ENCODE results near the gene ERN1. TPM values are rescaled to one million over a fixed set of nuclear protein-coding genes. Genes with fewer than 3 reads are reported as not detected.
A peak's percentile ranks its signal among the peaks of the same experiment; 100 is the strongest.
"Not testable (repeated sequence)": the region's sequence is repeated elsewhere in the genome, so short reads cannot be mapped to it uniquely, and the experiment has no call there.

The ERN1 gene
- polyA plus RNA-seq, 3 donors from 2014 or later: 30.7 to 52.9 (median 31.3) TPM

GRCh38 chr17:64020056-64020766 is 109.7 kb downstream of the ERN1 start, which contains the start of gene ICAM2:
Gene ICAM2, minus strand, starts transcription at chr17:64020633. Its CDS starts 13,942 bp downstream, at chr17:64006691.
- peaks cover 0 to 2% (median 0%) of the 10 kb centered on the region in 3 donors for H3K36me3 Mint-ChIP-seq
- H3K4me3 Mint-ChIP-seq: peak within 1 kb of the TSS; percentile 90 to 100 (median 95)
- H3K27me3 Mint-ChIP-seq (ENCODE audit: low read depth in 3 of 3): peaks cover 25 to 37% (median 26%) of the 10 kb centered on the region in 3 donors
- H3K4me1 Mint-ChIP-seq: peaks cover 80 to 89% of the 10 kb centered on the region in 2 donors
- no peaks in the 10 kb centered on the region for H3K9me3 Mint-ChIP-seq
- DNase-seq: peak; percentile 97 to 98 (median 97)
- H3K27ac Mint-ChIP-seq: peak within 1 kb of the TSS; percentile 98 to 100 (median 100)

GRCh38 chr17:64019551-64019961 is 110.4 kb downstream of the ERN1 start:
- peak in 1 of 3 donors; percentile 30 for DNase-seq
- H3K27me3 Mint-ChIP-seq (ENCODE audit: low read depth in 3 of 3): peaks cover 24 to 31% (median 26%) of the 10 kb centered on the region in 3 donors
- peak overlapping the region; percentile 98 to 100 (median 100) for H3K27ac Mint-ChIP-seq
- H3K36me3 Mint-ChIP-seq, H3K9me3 Mint-ChIP-seq: not testable (repeated sequence)
- peaks cover 78 to 89% of the 10 kb centered on the region in 2 donors for H3K4me1 Mint-ChIP-seq
- H3K4me3 Mint-ChIP-seq: peak overlapping the region; percentile 90 to 100 (median 95)

GRCh38 chr17:64017381-64017980 is 112.5 kb downstream of the ERN1 start:
- Mint-ChIP-seq H3K27me3 (ENCODE audit: low read depth in 3 of 3) (peaks cover 18 to 26% (median 22%) of the 10 kb centered on the region in 3 donors), H3K4me1 (peaks cover 77 to 89% of the 10 kb centered on the region in 2 donors), H3K27ac (peak overlapping the region; percentile 98 to 100 (median 100)), H3K4me3 (peak overlapping the region; percentile 90 to 100 (median 95)), H3K9me3 (no peaks in the 10 kb centered on the region), H3K36me3 (peaks cover 0 to 4% (median 2%) of the 10 kb centered on the region in 3 donors)
- peak; percentile 16 to 37 (median 36) for DNase-seq

GRCh38 chr17:64016974-64017373 is 113.0 kb downstream of the ERN1 start:
- peaks cover 75 to 89% of the 10 kb centered on the region in 2 donors for H3K4me1 Mint-ChIP-seq
- DNase-seq: no peak
- H3K27ac Mint-ChIP-seq: peak overlapping the region; percentile 98 to 100 (median 100)
- H3K9me3 Mint-ChIP-seq: no peaks in the 10 kb centered on the region
- H3K4me3 Mint-ChIP-seq: peak overlapping the region; percentile 86 to 97 (median 89)
- H3K27me3 Mint-ChIP-seq (ENCODE audit: low read depth in 3 of 3): peaks cover 17 to 26% (median 17%) of the 10 kb centered on the region in 3 donors
- H3K36me3 Mint-ChIP-seq: peaks cover under 1 to 5% (median 4%) of the 10 kb centered on the region in 3 donors

- H3K27ac Mint-ChIP-seq: peak overlapping the region; percentile 98 to 100 (median 100)
- peaks cover 75 to 89% of the 10 kb centered on the region in 2 donors for H3K4me1 Mint-ChIP-seq
- peak in 2 of 3 donors; percentile 25 to 39 for DNase-seq
- peaks cover 16 to 26% (median 17%) of the 10 kb centered on the region in 3 donors for H3K27me3 Mint-ChIP-seq (ENCODE audit: low read depth in 3 of 3)
- no peaks in the 10 kb centered on the region for H3K9me3 Mint-ChIP-seq
- H3K4me3 Mint-ChIP-seq: peak overlapping the region; percentile 86 to 97 (median 89)
- H3K36me3 Mint-ChIP-seq: peaks cover 5 to 11% (median 11%) of the 10 kb centered on the region in 3 donors
These were observed 113.6 kb downstream of the ERN1 start for GRCh38 chr17:64016231-64016784.

- Mint-ChIP-seq H3K9me3 (no peaks in the 10 kb centered on the region), H3K27ac (peak overlapping the region; percentile 98 to 100 (median 100)), H3K36me3 (peaks cover 5 to 15% (median 12%) of the 10 kb centered on the region in 3 donors), H3K27me3 (ENCODE audit: low read depth in 3 of 3) (peaks cover 8 to 17% (median 9%) of the 10 kb centered on the region in 3 donors), H3K4me3 (peak overlapping the region; percentile 80 to 97 (median 89)), H3K4me1 (peaks cover 75 to 91% of the 10 kb centered on the region in 2 donors)
- DNase-seq: no peak
These were observed 114.5 kb downstream of the ERN1 start for GRCh38 chr17:64015447-64015846.

GRCh38 chr17:64009571-64010402 is 120.2 kb downstream of the ERN1 start:
- Mint-ChIP-seq H3K4me3 (peak overlapping the region in 1 of 5 donors; percentile 46), H3K27ac (peak overlapping the region; percentile 62 to 88 (median 78)), H3K4me1 (peaks cover 79 to 85% of the 10 kb centered on the region in 2 donors), H3K27me3 (ENCODE audit: low read depth in 3 of 3) (no peaks in the 10 kb centered on the region), H3K9me3 (no peaks in the 10 kb centered on the region), H3K36me3 (peaks cover 10 to 23% (median 16%) of the 10 kb centered on the region in 3 donors)
- no peak for DNase-seq

GRCh38 chr17:64008830-64009229 is 121.1 kb downstream of the ERN1 start:
- Mint-ChIP-seq H3K4me3 (peak overlapping the region in 2 of 5 donors; percentile 15 to 42), H3K36me3 (peaks cover 15 to 28% (median 16%) of the 10 kb centered on the region in 3 donors), H3K27me3 (ENCODE audit: low read depth in 3 of 3) (no peaks in the 10 kb centered on the region), H3K4me1 (peaks cover 70 to 76% of the 10 kb centered on the region in 2 donors), H3K27ac (peak overlapping the region; percentile 5 to 78 (median 67)), H3K9me3 (no peaks in the 10 kb centered on the region)
- DNase-seq: no peak

- Mint-ChIP-seq H3K9me3 (no peaks in the 10 kb centered on the region), H3K4me3 (no peak overlapping the region), H3K27ac (peak overlapping the region; percentile 36 to 74 (median 63)), H3K36me3 (peaks cover 15 to 33% (median 16%) of the 10 kb centered on the region in 3 donors), H3K27me3 (ENCODE audit: low read depth in 3 of 3) (no peaks in the 10 kb centered on the region), H3K4me1 (peaks cover 67 to 71% of the 10 kb centered on the region in 2 donors)
- DNase-seq: no peak
These were observed 121.6 kb downstream of the ERN1 start for GRCh38 chr17:64008346-64008745.

- Mint-ChIP-seq H3K4me3 (peak overlapping the region in 1 of 5 donors; percentile 26), H3K36me3 (peaks cover 15 to 33% (median 16%) of the 10 kb centered on the region in 3 donors), H3K4me1 (peaks cover 62 to 66% of the 10 kb centered on the region in 2 donors), H3K27ac (peak overlapping the region; percentile 56 to 76 (median 67)), H3K9me3 (no peaks in the 10 kb centered on the region), H3K27me3 (ENCODE audit: low read depth in 3 of 3) (no peaks in the 10 kb centered on the region)
- no peak for DNase-seq
These were observed 122.1 kb downstream of the ERN1 start for GRCh38 chr17:64007838-64008282.

- Mint-ChIP-seq H3K36me3 (peaks cover 15 to 33% (median 16%) of the 10 kb centered on the region in 3 donors), H3K27ac (peak overlapping the region; percentile 16 to 81 (median 65)), H3K4me1 (peaks cover 57 to 60% of the 10 kb centered on the region in 2 donors)
- H3K9me3 Mint-ChIP-seq; DNase-seq; H3K4me3 Mint-ChIP-seq; H3K27me3 Mint-ChIP-seq (ENCODE audit: low read depth in 3 of 3): not testable (repeated sequence)
These were observed 122.7 kb downstream of the ERN1 start for GRCh38 chr17:64007089-64007837.

- Mint-ChIP-seq H3K27ac (peak overlapping the region in 5 of 6 donors; percentile 10 to 51 (median 17)), H3K9me3 (no peaks in the 10 kb centered on the region), H3K27me3 (ENCODE audit: low read depth in 3 of 3) (no peaks in the 10 kb centered on the region), H3K4me1 (peaks cover 51 to 52% of the 10 kb centered on the region in 2 donors), H3K4me3 (no peak overlapping the region), H3K36me3 (peaks cover 10 to 27% (median 11%) of the 10 kb centered on the region in 3 donors)
- DNase-seq: no peak
These were observed 123.4 kb downstream of the ERN1 start for GRCh38 chr17:64006361-64007088.
